Measurements from ENCODE around the gene SCTR.

Gene SCTR

DNA sequence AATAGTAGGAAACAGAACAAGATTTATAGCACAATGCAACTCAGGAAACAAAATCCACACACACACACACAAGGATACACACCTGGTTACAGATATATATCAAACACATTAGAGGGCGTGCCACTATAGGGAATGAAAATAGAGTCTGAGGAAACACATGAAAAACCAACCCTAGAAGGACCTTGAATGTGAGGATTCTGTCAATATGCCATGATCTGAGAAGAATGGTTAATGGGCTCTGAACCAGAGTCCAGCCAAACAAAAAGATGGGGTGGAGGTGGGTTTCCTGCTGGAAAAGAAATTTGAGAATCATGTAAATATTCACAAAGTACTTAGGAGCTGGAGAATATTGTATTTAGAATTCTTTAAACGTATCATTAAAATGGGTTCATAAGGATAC is 100.5 kb downstream of the SCTR start:
- Histone ChIP-seq H4K20me1 (ENCODE audit: insufficient read depth, low read length) (no peaks in the 10 kb centered on the region), H3K9ac (ENCODE audit: low read length) (no peak overlapping the region), H3K4me2 (ENCODE audit: low read depth, low read length) (no peak overlapping the region), H2AFZ (ENCODE audit: low read length) (no peak overlapping the region), H3K27me3 (replicated peaks; ENCODE audit: insufficient read depth, low read length) (no peaks in the 10 kb centered on the region), H3K4me3 (ENCODE audit: low read length) (no peak overlapping the region), H3K27ac (ENCODE audit: low read length) (no peak overlapping the region), H3F3A (ENCODE audit: insufficient read depth, low read length) (no peaks in the 10 kb centered on the region), H3K79me2 (ENCODE audit: low read length) (no peaks in the 10 kb centered on the region), H3K9me2 (replicated peaks; ENCODE audit: insufficient read depth, low read length) (no peaks in the 10 kb centered on the region), H3K4me1 (ENCODE audit: low read length) (no peaks in the 10 kb centered on the region), H3K9me3 (replicated peaks; ENCODE audit: insufficient read depth, low read length) (no peaks in the 10 kb centered on the region), H3K36me3 (replicated peaks; ENCODE audit: insufficient read depth, low read length) (no peaks in the 10 kb centered on the region)
- no peak for DNase-seq
- TF ChIP-seq EZH2 (optimal IDR thresholded peaks at IDR 0.05; ENCODE audit: low read depth, low read length) (no peak), EZH2phosphoT487 (IDR thresholded peaks at IDR 0.05; ENCODE audit: low read length) (no peak)
- TF ChIP-seq, protein P1, sequence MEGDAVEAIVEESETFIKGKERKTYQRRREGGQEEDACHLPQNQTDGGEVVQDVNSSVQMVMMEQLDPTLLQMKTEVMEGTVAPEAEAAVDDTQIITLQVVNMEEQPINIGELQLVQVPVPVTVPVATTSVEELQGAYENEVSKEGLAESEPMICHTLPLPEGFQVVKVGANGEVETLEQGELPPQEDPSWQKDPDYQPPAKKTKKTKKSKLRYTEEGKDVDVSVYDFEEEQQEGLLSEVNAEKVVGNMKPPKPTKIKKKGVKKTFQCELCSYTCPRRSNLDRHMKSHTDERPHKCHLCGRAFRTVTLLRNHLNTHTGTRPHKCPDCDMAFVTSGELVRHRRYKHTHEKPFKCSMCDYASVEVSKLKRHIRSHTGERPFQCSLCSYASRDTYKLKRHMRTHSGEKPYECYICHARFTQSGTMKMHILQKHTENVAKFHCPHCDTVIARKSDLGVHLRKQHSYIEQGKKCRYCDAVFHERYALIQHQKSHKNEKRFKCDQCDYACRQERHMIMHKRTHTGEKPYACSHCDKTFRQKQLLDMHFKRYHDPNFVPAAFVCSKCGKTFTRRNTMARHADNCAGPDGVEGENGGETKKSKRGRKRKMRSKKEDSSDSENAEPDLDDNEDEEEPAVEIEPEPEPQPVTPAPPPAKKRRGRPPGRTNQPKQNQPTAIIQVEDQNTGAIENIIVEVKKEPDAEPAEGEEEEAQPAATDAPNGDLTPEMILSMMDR (IDR thresholded peaks at IDR 0.05; ENCODE audit: low read length): no peak

DNA sequence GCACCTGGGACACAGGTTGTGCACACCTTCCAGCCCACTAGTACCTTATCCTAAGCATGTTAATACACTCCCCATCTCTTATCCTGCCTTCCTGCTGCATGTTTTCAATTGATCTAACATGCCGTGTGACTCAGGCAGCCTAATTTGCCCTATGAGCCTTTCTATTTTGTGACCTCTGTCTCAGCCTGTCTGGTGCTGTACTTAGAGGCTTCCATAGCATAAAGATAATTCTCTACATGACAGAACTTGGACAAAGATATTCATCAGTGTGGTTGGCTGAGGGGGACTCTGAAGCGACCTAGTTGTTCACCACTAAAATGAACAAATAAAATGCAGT is 101.2 kb downstream of the SCTR start:
- no peaks in the 10 kb centered on the region for H3K27me3 ChIP-seq (replicated peaks; ENCODE audit: insufficient read depth, low read length)

GRCh38 chr2:119422360-119423107 is 101.7 kb downstream of the SCTR start:
- no peak overlapping the region for H2AFZ ChIP-seq (ENCODE audit: low read length)
- H3K4me3 ChIP-seq (ENCODE audit: low read length): no peak overlapping the region
- H3K79me2 ChIP-seq (ENCODE audit: low read length): no peaks in the 10 kb centered on the region
- H3K9me2 ChIP-seq (replicated peaks; ENCODE audit: insufficient read depth, low read length): no peaks in the 10 kb centered on the region
- DNase-seq: no peak
- H3K4me1 ChIP-seq (ENCODE audit: low read length): no peaks in the 10 kb centered on the region
- H3K9me3 ChIP-seq (replicated peaks; ENCODE audit: insufficient read depth, low read length): no peaks in the 10 kb centered on the region
- H3K9ac ChIP-seq (ENCODE audit: low read length): no peak overlapping the region
- no peaks in the 10 kb centered on the region for H3K27me3 ChIP-seq (replicated peaks; ENCODE audit: insufficient read depth, low read length)
- no peaks in the 10 kb centered on the region for H4K20me1 ChIP-seq (ENCODE audit: insufficient read depth, low read length)
- TF ChIP-seq, protein P1 (IDR thresholded peaks at IDR 0.05; ENCODE audit: low read length): no peak
- no peak for TF ChIP-seq EZH2phosphoT487 (IDR thresholded peaks at IDR 0.05; ENCODE audit: low read length)
- TF ChIP-seq EZH2 (optimal IDR thresholded peaks at IDR 0.05; ENCODE audit: low read depth, low read length): no peak
- no peak overlapping the region for H3K4me2 ChIP-seq (ENCODE audit: low read depth, low read length)
- H3F3A ChIP-seq (ENCODE audit: insufficient read depth, low read length): no peaks in the 10 kb centered on the region
- no peaks in the 10 kb centered on the region for H3K36me3 ChIP-seq (replicated peaks; ENCODE audit: insufficient read depth, low read length)
- H3K27ac ChIP-seq (ENCODE audit: low read length): no peak overlapping the region

More for the DNA sequence above, 101.2 kb downstream of the SCTR start:
- Histone ChIP-seq H3K4me2 (ENCODE audit: low read depth, low read length) (no peak overlapping the region), H3K9ac (ENCODE audit: low read length) (no peak overlapping the region), H3K4me3 (ENCODE audit: low read length) (no peak overlapping the region), H4K20me1 (ENCODE audit: insufficient read depth, low read length) (no peaks in the 10 kb centered on the region), H3F3A (ENCODE audit: insufficient read depth, low read length) (no peaks in the 10 kb centered on the region), H3K79me2 (ENCODE audit: low read length) (no peaks in the 10 kb centered on the region), H3K27ac (ENCODE audit: low read length) (no peak overlapping the region), H3K4me1 (ENCODE audit: low read length) (no peaks in the 10 kb centered on the region), H3K9me2 (replicated peaks; ENCODE audit: insufficient read depth, low read length) (no peaks in the 10 kb centered on the region), H3K36me3 (replicated peaks; ENCODE audit: insufficient read depth, low read length) (no peaks in the 10 kb centered on the region), H2AFZ (ENCODE audit: low read length) (no peak overlapping the region), H3K9me3 (replicated peaks; ENCODE audit: insufficient read depth, low read length) (no peaks in the 10 kb centered on the region)
- TF ChIP-seq, protein P1 (IDR thresholded peaks at IDR 0.05; ENCODE audit: low read length): no peak
- TF ChIP-seq EZH2 (optimal IDR thresholded peaks at IDR 0.05; ENCODE audit: low read depth, low read length) (no peak), EZH2phosphoT487 (IDR thresholded peaks at IDR 0.05; ENCODE audit: low read length) (no peak)
- DNase-seq: no peak
